Measurements from ENCODE around the gene INTS2. TPM values are rescaled to one million over a fixed set of nuclear protein-coding genes. Genes with fewer than 3 reads are reported as not detected.
A peak's percentile ranks its signal among the peaks of the same experiment; 100 is the strongest.

The INTS2 gene
- total and polyA plus RNA-seq, 2 donors (not counting 1 experiment from before 2014, with no cell fraction given) = 3.5 to 19.5 TPM

DNA sequence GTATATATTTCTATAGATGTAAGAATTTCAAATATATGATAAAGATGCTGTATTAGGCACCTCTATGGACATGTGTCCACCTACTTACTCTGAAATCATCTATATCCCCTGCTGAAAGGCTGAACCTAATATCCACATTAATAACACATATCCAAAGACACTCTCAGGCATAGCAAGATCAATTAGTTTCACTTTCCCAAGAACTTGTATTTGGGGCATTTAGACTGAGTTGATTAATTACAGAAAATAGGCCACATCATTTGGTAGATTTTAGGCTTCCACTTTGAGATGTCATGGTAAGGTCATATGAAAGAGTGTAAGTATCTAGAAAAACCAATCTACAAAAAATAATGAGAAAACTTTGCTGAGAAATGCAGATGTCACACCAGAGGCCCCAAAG, 109.6 kb downstream of the INTS2 start:
- Histone ChIP-seq H3K9me3 (ENCODE audit: control extremely low read depth in 1 of 3, control insufficient read depth in 2 of 3, insufficient read depth in 1 of 3, low read length in 2 of 3) (peaks cover 1 to 9% (median 7%) of the 10 kb centered on the region in 3 donors), H3K4me3 (ENCODE audit: control extremely low read depth in 1 of 5, extremely low read depth in 1 of 5, insufficient read depth in 1 of 5, low read depth in 2 of 5, low read length in 4 of 5) (no peak overlapping the region), H3K27me3 (replicated peaks in 1 of 4; ENCODE audit: control extremely low read depth in 1 of 4, control insufficient read depth in 3 of 4, insufficient read depth in 4 of 4, low read length in 3 of 4) (no peaks in the 10 kb centered on the region), H3K9ac (ENCODE audit: low read length) (no peak overlapping the region), H3K4me2 (replicated peaks; ENCODE audit: low read depth, low read length, poor library complexity, severe bottlenecking) (no peak overlapping the region), H3K27ac (ENCODE audit: low read length in 2 of 2) (no peak overlapping the region), H2AFZ (ENCODE audit: insufficient read depth, low read depth, low read length, poor library complexity, severe bottlenecking) (no peak overlapping the region), H3K4me1 (ENCODE audit: control insufficient read depth in 2 of 2, insufficient read depth in 2 of 2, low read length in 2 of 2) (peaks cover 9 to 29% of the 10 kb centered on the region in 2 donors), H3K79me2 (ENCODE audit: control insufficient read depth, insufficient read depth, low read length) (no peaks in the 10 kb centered on the region), H3K36me3 (replicated peaks in 1 of 2; ENCODE audit: control extremely low read depth in 1 of 2, control insufficient read depth in 1 of 2, extremely low read depth in 1 of 2, insufficient read depth in 2 of 2, low read length in 1 of 2) (no peaks in the 10 kb centered on the region), H4K20me1 (ENCODE audit: control insufficient read depth, insufficient read depth, low read length, poor library complexity, severe bottlenecking) (no peaks in the 10 kb centered on the region)
- intact Hi-C loops (cut with micrococcal nuclease) = loop anchor here (5.0 kb wide), 1 partner anchor 44 kb away; the partner anchor contains the start of gene BRIP1
- no peak for TF ChIP-seq EZH2 (IDR thresholded peaks at IDR 0.05; ENCODE audit: borderline replicate concordance, insufficient read depth, low read depth, low read length, poor library complexity, severe bottlenecking)
- Mint-ChIP-seq H3K4me1 (peaks cover 42% of the 10 kb centered on the region), H3K27me3 (no peaks in the 10 kb centered on the region), H3K9me3 (ENCODE audit: insufficient read depth) (peaks cover 5% of the 10 kb centered on the region), H3K4me3 (no peak overlapping the region), H3K27ac (peak overlapping the region; percentile 1)
- CTCF ChIA-PET = no interaction called here
- ATAC-seq (ENCODE audit: low read depth) (no peak), DNase-seq (no peak)
- POLR2A ChIA-PET = no interaction called here

DNA sequence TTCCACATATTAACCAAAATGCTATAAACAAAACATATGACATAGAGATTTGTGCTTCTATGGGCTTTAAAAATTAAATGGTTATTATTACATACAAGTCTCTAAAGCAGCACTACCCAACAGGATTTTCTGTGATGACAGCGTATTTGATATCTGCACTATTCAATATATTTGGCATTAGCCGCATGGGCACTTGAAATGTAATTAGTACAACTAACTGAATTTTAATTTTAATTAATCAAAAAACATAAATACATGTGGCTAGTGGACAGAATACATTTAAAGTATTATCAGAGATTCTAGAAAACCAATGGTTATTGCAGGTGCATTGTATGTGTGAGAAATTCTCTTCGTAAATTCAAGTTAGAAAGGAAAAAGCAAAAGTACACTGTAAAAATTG, 110.3 kb downstream of the INTS2 start:
- Histone ChIP-seq H3K4me2 (replicated peaks; ENCODE audit: low read depth, low read length, poor library complexity, severe bottlenecking) (no peak overlapping the region), H3K9me3 (ENCODE audit: control extremely low read depth in 1 of 3, control insufficient read depth in 2 of 3, insufficient read depth in 1 of 3, low read length in 2 of 3) (peaks cover 1 to 9% (median 7%) of the 10 kb centered on the region in 3 donors), H2AFZ (ENCODE audit: insufficient read depth, low read depth, low read length, poor library complexity, severe bottlenecking) (no peak overlapping the region), H4K20me1 (ENCODE audit: control insufficient read depth, insufficient read depth, low read length, poor library complexity, severe bottlenecking) (no peaks in the 10 kb centered on the region), H3K36me3 (replicated peaks in 1 of 2; ENCODE audit: control extremely low read depth in 1 of 2, control insufficient read depth in 1 of 2, extremely low read depth in 1 of 2, insufficient read depth in 2 of 2, low read length in 1 of 2) (no peaks in the 10 kb centered on the region), H3K4me1 (ENCODE audit: control insufficient read depth in 2 of 2, insufficient read depth in 2 of 2, low read length in 2 of 2) (peaks cover 9 to 33% of the 10 kb centered on the region in 2 donors), H3K27ac (ENCODE audit: low read length in 2 of 2) (no peak overlapping the region), H3K4me3 (ENCODE audit: control extremely low read depth in 1 of 5, extremely low read depth in 1 of 5, insufficient read depth in 1 of 5, low read depth in 2 of 5, low read length in 4 of 5) (no peak overlapping the region), H3K79me2 (ENCODE audit: control insufficient read depth, insufficient read depth, low read length) (no peaks in the 10 kb centered on the region), H3K9ac (ENCODE audit: low read length) (no peak overlapping the region), H3K27me3 (replicated peaks in 1 of 4; ENCODE audit: control extremely low read depth in 1 of 4, control insufficient read depth in 3 of 4, insufficient read depth in 4 of 4, low read length in 3 of 4) (no peaks in the 10 kb centered on the region)
- WGBS (ENCODE audit: insufficient coverage) = 100% methylated on average over 1 of the region's 3 CpGs
- TF ChIP-seq EZH2 (IDR thresholded peaks at IDR 0.05; ENCODE audit: borderline replicate concordance, insufficient read depth, low read depth, low read length, poor library complexity, severe bottlenecking) = no peak
- TF ChIP-seq, protein P1, sequence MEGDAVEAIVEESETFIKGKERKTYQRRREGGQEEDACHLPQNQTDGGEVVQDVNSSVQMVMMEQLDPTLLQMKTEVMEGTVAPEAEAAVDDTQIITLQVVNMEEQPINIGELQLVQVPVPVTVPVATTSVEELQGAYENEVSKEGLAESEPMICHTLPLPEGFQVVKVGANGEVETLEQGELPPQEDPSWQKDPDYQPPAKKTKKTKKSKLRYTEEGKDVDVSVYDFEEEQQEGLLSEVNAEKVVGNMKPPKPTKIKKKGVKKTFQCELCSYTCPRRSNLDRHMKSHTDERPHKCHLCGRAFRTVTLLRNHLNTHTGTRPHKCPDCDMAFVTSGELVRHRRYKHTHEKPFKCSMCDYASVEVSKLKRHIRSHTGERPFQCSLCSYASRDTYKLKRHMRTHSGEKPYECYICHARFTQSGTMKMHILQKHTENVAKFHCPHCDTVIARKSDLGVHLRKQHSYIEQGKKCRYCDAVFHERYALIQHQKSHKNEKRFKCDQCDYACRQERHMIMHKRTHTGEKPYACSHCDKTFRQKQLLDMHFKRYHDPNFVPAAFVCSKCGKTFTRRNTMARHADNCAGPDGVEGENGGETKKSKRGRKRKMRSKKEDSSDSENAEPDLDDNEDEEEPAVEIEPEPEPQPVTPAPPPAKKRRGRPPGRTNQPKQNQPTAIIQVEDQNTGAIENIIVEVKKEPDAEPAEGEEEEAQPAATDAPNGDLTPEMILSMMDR (IDR thresholded peaks at IDR 0.05) = no peak
- CTCF ChIA-PET = no interaction called here
- intact Hi-C loops (cut with micrococcal nuclease) = loop anchor here (5.0 kb wide), 1 partner anchor 45 kb away; the partner anchor contains the start of gene BRIP1
- peaks cover 5% of the 10 kb centered on the region for H3K9me3 Mint-ChIP-seq (ENCODE audit: insufficient read depth)
- ATAC-seq (ENCODE audit: low read depth) (no peak), DNase-seq (no peak)
- no peak overlapping the region for H3K4me3 Mint-ChIP-seq
- POLR2A ChIA-PET = no interaction called here
- H3K27me3 Mint-ChIP-seq = no peaks in the 10 kb centered on the region
- no peak overlapping the region for H3K27ac Mint-ChIP-seq
- peaks cover 49% of the 10 kb centered on the region for H3K4me1 Mint-ChIP-seq

Measured in B cell (primary cell).